Choroid plexus epithelial cell (primary cell): ENCODE data around the gene P2RX2.

Experiments
- DNase-seq: peaks from one replicate; pipeline ENCODE4 v3.0.0-alpha.2; 2010; ENCODE audit warnings: low read depth
- H3K4me3 ChIP-seq: 2 replicates; pipeline ENCODE4 v1.5.1; 2011; ENCODE audit warnings: low read depth, mild to moderate bottlenecking, control low read depth, low read length, moderate library complexity
- TF ChIP-seq, protein P1 (sequence below): conservative IDR thresholded peaks from 2 replicates; pipeline ENCODE4 v1.5.1; 2011; ENCODE audit warnings: low read depth, mild to moderate bottlenecking, control low read depth, inconsistent platforms, low read length, moderate library complexity

Gene P2RX2

DNA sequence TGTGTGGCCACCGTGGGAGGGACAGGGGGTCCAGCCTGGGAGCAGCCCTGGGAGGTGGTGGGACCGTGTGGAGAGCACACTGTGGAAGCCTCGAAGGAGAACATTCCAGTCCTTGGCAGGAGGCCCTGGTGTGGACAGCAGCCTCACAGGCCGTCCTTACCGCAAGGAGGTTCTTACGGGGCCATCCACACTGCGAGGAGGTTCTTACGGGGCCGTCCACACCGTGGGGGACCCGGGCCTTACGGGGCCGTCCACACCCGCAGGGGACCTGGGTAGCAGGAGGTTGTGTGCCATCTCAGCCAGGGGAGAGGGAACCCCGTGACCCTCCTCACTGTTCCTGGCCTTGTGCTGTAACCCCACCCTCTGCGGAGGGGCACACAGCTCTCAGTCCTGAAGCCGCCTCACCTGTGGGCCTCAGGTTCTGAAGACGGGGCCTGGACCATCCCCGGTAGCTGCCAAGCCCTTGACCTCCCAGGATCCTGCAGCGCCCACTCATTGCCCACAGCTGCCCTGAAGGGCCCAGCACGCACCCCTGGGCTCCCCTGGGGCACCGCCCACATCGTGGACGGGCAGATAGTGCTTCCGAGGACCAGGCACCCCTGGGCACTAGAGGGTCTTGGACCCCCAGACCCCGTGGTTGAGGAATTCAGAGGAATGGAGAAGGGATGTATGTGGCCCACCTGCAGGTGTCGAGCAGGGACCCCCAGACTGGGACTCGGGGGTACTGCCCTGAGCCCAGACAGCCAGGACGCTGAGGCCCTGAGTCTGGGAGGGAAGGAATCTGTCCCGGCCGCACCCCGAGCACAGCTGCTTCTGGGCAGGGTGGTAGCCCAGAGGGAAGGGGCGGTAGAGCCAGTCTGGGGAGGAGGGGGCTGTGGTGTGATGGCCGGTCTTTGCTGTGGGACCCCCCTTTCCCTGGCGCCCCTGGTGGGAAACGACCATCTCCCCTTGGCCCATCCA, 45.5 kb upstream of the P2RX2 start:
- no peak overlapping the region for H3K4me3 ChIP-seq
- TF ChIP-seq, protein P1, sequence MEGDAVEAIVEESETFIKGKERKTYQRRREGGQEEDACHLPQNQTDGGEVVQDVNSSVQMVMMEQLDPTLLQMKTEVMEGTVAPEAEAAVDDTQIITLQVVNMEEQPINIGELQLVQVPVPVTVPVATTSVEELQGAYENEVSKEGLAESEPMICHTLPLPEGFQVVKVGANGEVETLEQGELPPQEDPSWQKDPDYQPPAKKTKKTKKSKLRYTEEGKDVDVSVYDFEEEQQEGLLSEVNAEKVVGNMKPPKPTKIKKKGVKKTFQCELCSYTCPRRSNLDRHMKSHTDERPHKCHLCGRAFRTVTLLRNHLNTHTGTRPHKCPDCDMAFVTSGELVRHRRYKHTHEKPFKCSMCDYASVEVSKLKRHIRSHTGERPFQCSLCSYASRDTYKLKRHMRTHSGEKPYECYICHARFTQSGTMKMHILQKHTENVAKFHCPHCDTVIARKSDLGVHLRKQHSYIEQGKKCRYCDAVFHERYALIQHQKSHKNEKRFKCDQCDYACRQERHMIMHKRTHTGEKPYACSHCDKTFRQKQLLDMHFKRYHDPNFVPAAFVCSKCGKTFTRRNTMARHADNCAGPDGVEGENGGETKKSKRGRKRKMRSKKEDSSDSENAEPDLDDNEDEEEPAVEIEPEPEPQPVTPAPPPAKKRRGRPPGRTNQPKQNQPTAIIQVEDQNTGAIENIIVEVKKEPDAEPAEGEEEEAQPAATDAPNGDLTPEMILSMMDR, result no peak
- DNase-seq, result no peak

DNA sequence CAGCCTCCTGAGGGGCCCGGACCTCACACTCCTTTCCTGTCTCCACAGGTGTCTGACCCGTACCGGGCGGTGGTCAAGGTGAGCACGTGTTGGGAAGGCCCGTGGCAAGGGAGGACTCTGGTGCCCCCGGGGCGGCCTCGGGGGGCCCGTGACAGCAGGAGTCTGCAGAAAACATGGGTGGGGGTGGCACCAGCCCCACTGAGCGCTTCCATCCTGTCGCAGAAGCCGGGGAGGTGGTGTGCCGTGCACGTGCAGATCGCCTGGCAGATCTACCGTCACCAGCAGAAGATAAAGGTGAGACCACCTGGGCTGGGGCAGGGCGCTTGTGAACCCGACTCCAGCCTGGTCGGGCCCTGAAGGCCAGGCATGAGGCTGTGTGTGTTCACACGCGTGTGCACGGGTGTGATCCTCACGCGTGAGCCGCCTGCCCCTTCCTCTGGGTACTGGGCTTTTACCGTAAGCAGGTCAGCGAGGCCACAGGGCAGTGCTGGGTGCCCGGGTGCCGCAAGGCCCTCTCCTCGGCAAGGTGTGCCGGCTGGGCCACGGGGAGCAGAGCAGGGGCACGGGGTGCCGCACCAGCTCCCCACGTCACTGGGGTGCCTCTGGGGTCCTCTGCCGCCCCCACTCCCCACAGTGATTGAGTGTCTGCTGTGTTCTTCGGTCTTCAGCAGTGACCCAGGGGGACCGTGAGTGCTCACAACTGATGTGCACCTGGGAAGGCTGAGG, 44.1 kb upstream of the P2RX2 start:
- TF ChIP-seq, protein P1, result no peak
- DNase-seq, result no peak
- no peak overlapping the region for H3K4me3 ChIP-seq

DNA sequence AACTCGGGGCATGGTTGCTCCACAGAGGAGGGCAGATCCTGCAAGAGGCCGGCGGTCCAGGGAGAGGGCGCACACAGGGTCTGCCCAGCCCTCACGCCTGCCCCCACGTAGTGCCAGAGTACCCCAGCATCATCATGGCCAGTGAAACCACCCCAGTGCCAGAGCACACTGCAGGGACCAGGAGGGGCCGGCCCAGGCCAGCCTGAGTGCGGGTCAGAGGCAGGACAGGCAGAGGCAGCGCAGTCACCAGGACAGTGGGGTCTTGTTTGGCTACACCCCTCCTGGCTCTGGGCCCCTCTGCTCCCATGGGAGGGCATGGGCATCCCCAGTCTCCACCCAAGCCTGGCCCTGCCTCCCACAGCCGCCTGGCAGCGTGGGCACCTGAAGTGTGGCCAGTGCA, 42.9 kb upstream of the P2RX2 start:
- TF ChIP-seq, protein P1, result no peak
- DNase-seq, result no peak
- no peak overlapping the region for H3K4me3 ChIP-seq

DNA sequence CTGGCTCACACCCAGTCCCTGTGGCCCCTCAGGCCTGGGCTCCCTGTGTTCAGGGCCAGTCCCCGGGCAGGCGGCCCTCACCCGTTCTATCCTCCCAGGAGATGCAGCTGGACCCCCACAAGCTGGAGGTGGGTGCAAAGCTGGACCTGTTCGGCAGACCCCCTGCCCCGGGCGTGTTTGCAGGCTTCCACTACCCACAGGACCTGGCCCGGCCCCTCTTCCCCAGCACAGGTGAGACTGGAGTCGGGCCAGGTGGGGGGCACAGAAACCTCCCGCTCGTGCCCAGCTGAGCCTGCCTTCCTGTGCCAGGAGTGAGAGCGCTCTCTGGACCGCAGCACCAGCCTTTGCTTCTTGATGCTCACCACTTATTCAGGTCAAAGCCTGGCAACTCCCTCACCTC, 41.9 kb upstream of the P2RX2 start:
- H3K4me3 ChIP-seq, result no peak overlapping the region
- DNase-seq, result no peak
- TF ChIP-seq, protein P1, result no peak

DNA sequence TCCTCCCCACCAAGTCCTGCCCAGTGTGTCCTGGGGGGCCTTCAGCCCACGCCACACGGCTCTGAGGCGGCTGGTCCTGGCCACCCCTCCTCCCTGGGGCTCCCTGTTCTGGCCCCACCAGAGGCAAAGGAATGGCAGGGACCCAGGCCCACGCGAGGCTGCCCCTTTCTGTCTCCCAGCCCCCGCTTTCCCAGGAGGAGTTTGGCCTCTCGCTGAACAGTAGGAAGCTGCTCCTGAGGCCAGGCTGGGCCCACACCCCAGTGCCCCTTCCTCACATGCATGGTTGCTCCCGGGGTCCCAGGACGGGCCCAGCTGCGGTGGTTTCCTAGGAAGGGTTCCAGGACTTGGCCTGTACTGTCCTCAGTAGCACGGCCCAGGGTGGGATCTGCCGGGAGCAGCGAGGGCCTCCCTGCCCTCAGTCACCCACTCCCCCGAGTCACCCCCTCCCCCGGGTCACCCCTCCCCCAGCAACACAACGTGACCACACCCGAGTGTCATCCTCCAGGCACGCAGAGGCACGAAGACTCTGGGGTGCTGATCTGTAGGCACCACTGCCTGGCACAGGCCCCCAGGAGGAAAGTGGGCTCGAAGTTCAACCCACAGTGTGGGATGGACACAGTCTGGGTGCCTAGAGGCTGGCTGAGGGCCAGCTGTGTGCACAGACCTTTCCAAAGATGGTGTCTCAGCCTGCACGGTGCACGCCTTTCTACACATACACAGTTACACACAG, 41.2 kb upstream of the P2RX2 start:
- TF ChIP-seq, protein P1, result no peak
- H3K4me3 ChIP-seq, result no peak overlapping the region
- DNase-seq, result no peak

DNA sequence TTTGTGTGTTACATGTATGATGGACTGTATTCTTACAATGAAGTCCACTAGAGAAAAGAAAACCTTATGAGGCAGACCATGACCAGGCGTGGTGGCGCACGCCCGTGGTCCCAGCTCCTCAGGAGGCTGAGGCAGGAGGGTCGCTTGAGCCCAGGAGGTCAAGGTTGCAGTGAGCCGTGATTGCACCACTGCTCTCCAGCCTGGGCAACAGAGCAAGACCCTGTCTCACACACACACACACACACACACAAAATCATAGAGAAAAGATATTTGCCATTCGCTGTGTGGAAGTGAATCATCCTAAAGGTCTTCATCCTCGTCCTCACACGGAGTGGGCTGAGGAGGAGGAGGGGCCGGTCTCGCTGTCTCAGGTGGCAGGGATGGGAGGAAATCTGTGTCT, 40.5 kb upstream of the P2RX2 start:
- TF ChIP-seq, protein P1, result no peak
- H3K4me3 ChIP-seq, result no peak overlapping the region
- no peak for DNase-seq
